ENCODE measurements around the gene PRSS21. TPM values are rescaled to one million over a fixed set of nuclear protein-coding genes. Genes with fewer than 3 reads are reported as not detected.

Gene PRSS21
- total RNA-seq, 1 experiment from 2014 or later = 1.5 TPM

DNA sequence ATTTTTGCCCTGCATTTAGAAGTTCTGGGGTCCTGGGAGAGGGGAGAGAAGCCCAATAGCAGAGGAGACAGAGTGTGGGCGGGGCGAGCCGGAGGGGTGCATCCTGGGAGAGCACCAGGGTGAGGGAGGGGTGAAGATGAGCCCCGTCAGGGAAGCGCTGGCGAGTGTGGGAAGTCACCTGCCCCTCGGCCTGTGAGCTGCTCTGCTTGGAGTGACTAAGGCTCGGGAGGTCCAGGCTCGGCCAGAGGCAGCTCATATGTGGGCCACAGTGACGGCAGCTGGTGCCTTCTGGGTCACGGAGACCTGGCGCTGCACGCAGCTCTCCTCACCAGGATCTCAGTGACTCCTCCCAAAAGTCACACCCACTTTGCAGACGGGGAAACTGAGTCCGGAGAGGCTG is 14.2 kb downstream of the PRSS21 start:
- peaks cover 5% of the 10 kb centered on the region; the same call in 1 of the 2 replicates for H3K27me3 Mint-ChIP-seq (ENCODE audit: low read depth)
- peaks cover 9% of the 10 kb centered on the region for H3K4me1 Mint-ChIP-seq
- no peak for ATAC-seq
- DNase-seq (ENCODE audit: low spot score) = no peak
- no peak overlapping the region for H3K4me3 Mint-ChIP-seq
- H3K9me3 Mint-ChIP-seq = peaks cover 6% of the 10 kb centered on the region
- no peak overlapping the region for H3K27ac Mint-ChIP-seq
- H3K36me3 Mint-ChIP-seq = no peaks in the 10 kb centered on the region
- POLR2A ChIA-PET = no interaction called here
- TF ChIP-seq NFE2L1 (CRISPR knock-in tag; IDR thresholded peaks at IDR 0.05) = no peak
- CTCF ChIA-PET = interaction anchor here (0.9 to 2.2 kb wide), 2 partner anchors 11 to 37 kb away, joined by 5 to 7 read pairs; no protein-coding TSS in a partner anchor

DNA sequence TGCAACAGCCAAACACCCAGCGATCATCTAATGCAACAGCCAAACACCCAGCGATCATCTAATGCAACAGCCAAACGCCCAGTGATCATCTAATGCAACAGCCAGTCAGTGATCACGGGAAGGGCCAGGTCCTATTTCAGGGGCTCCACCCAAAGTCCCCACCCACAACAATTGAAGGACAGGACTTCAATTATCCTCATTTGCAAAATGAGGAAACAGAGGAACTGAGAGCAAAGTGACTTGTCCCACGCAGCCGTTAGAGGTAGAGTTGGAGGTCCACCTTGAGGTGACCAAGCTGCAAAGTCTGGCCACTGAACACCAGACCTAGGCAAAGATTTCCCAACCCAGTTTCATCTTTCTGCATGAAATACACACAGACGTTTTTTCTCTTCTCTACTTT is 16.7 kb downstream of the PRSS21 start:
- DNase-seq (ENCODE audit: low spot score) (no peak), ATAC-seq (no peak)
- Mint-ChIP-seq H3K36me3 (no peaks in the 10 kb centered on the region), H3K27ac (no peak overlapping the region), H3K4me1 (peaks cover 14% of the 10 kb centered on the region), H3K9me3 (peaks cover 6% of the 10 kb centered on the region), H3K4me3 (no peak overlapping the region), H3K27me3 (ENCODE audit: low read depth) (peaks cover 14% of the 10 kb centered on the region)
- TF ChIP-seq ZSCAN18 (CRISPR knock-in tag; IDR thresholded peaks at IDR 0.05) (no peak), ESRRA (CRISPR knock-in tag; IDR thresholded peaks at IDR 0.05; ENCODE audit: borderline replicate concordance) (no peak)
- TF ChIP-seq, protein P1, sequence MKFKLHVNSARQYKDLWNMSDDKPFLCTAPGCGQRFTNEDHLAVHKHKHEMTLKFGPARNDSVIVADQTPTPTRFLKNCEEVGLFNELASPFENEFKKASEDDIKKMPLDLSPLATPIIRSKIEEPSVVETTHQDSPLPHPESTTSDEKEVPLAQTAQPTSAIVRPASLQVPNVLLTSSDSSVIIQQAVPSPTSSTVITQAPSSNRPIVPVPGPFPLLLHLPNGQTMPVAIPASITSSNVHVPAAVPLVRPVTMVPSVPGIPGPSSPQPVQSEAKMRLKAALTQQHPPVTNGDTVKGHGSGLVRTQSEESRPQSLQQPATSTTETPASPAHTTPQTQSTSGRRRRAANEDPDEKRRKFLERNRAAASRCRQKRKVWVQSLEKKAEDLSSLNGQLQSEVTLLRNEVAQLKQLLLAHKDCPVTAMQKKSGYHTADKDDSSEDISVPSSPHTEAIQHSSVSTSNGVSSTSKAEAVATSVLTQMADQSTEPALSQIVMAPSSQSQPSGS (CRISPR knock-in tag; IDR thresholded peaks at IDR 0.05; ENCODE audit: borderline replicate concordance, low read depth) = no peak
- ChIA-PET POLR2A (no interaction called here), CTCF (no interaction called here)

GRCh38 chr16:2834968-2835367 is 17.9 kb downstream of the PRSS21 start:
- Mint-ChIP-seq H3K36me3 (no peaks in the 10 kb centered on the region), H3K4me3 (no peak overlapping the region), H3K9me3 (peaks cover 6% of the 10 kb centered on the region), H3K27ac (no peak overlapping the region), H3K27me3 (ENCODE audit: low read depth) (peaks cover 14% of the 10 kb centered on the region), H3K4me1 (peaks cover 14% of the 10 kb centered on the region)
- POLR2A ChIA-PET = no interaction called here
- TF ChIP-seq, protein P2, sequence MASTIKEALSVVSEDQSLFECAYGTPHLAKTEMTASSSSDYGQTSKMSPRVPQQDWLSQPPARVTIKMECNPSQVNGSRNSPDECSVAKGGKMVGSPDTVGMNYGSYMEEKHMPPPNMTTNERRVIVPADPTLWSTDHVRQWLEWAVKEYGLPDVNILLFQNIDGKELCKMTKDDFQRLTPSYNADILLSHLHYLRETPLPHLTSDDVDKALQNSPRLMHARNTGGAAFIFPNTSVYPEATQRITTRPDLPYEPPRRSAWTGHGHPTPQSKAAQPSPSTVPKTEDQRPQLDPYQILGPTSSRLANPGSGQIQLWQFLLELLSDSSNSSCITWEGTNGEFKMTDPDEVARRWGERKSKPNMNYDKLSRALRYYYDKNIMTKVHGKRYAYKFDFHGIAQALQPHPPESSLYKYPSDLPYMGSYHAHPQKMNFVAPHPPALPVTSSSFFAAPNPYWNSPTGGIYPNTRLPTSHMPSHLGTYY (CRISPR knock-in tag; IDR thresholded peaks at IDR 0.05) = no peak
- no peak for TF ChIP-seq TCF7 (CRISPR knock-in tag; IDR thresholded peaks at IDR 0.05; ENCODE audit: low read depth)
- DNase-seq (ENCODE audit: low spot score) = no peak
- CTCF ChIA-PET = no interaction called here
- ATAC-seq = no peak

- ATAC-seq = no peak
- Mint-ChIP-seq H3K27ac (peak overlapping the region; percentile 51; the same call in 1 of the 2 replicates), H3K9me3 (peaks cover 6% of the 10 kb centered on the region), H3K4me1 (peaks cover 14% of the 10 kb centered on the region), H3K36me3 (no peaks in the 10 kb centered on the region), H3K4me3 (no peak overlapping the region), H3K27me3 (ENCODE audit: low read depth) (peaks cover 14% of the 10 kb centered on the region)
- POLR2A ChIA-PET = no interaction called here
- DNase-seq (ENCODE audit: low spot score) = no peak
- CTCF ChIA-PET = interaction anchor here (1.1 to 1.4 kb wide), 2 partner anchors 19 to 32 kb away, joined by 4 to 5 read pairs; partner anchors contain the start of gene PRSS21
- TF ChIP-seq HMGA2 (CRISPR knock-in tag; IDR thresholded peaks at IDR 0.05) (no peak), ZNF263 (CRISPR knock-in tag; IDR thresholded peaks at IDR 0.05; ENCODE audit: low read depth) (no peak), ZNF121 (CRISPR knock-in tag; IDR thresholded peaks at IDR 0.05) (no peak), TEAD1 (CRISPR knock-in tag; IDR thresholded peaks at IDR 0.05) (no peak), CBFB (CRISPR knock-in tag; IDR thresholded peaks at IDR 0.05; ENCODE audit: low read depth) (no peak), NFYB (CRISPR knock-in tag; conservative IDR thresholded peaks at IDR 0.05; ENCODE audit: low read depth) (no peak), MXD4 (CRISPR knock-in tag; IDR thresholded peaks at IDR 0.05; ENCODE audit: borderline replicate concordance) (no peak), GABPB1 (CRISPR knock-in tag; IDR thresholded peaks at IDR 0.05) (no peak), ATF6 (CRISPR knock-in tag; IDR thresholded peaks at IDR 0.05) (no peak), IRF2 (CRISPR knock-in tag; IDR thresholded peaks at IDR 0.05; ENCODE audit: borderline replicate concordance, low read depth) (no peak), ATF3 (CRISPR knock-in tag; conservative IDR thresholded peaks at IDR 0.05) (no peak)
- TF ChIP-seq, protein P3, sequence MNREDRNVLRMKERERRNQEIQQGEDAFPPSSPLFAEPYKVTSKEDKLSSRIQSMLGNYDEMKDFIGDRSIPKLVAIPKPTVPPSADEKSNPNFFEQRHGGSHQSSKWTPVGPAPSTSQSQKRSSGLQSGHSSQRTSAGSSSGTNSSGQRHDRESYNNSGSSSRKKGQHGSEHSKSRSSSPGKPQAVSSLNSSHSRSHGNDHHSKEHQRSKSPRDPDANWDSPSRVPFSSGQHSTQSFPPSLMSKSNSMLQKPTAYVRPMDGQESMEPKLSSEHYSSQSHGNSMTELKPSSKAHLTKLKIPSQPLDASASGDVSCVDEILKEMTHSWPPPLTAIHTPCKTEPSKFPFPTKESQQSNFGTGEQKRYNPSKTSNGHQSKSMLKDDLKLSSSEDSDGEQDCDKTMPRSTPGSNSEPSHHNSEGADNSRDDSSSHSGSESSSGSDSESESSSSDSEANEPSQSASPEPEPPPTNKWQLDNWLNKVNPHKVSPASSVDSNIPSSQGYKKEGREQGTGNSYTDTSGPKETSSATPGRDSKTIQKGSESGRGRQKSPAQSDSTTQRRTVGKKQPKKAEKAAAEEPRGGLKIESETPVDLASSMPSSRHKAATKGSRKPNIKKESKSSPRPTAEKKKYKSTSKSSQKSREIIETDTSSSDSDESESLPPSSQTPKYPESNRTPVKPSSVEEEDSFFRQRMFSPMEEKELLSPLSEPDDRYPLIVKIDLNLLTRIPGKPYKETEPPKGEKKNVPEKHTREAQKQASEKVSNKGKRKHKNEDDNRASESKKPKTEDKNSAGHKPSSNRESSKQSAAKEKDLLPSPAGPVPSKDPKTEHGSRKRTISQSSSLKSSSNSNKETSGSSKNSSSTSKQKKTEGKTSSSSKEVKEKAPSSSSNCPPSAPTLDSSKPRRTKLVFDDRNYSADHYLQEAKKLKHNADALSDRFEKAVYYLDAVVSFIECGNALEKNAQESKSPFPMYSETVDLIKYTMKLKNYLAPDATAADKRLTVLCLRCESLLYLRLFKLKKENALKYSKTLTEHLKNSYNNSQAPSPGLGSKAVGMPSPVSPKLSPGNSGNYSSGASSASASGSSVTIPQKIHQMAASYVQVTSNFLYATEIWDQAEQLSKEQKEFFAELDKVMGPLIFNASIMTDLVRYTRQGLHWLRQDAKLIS (CRISPR knock-in tag; IDR thresholded peaks at IDR 0.05; ENCODE audit: borderline replicate concordance) = no peak
Observed at GRCh38 chr16:2835638-2836493, 18.8 kb downstream of the PRSS21 start.

Measured in WTC11 (cell line).